Heart left ventricle (tissue), 16 donors: ENCODE measurements around the gene LRRC3B. TPM values are rescaled to one million over a fixed set of nuclear protein-coding genes. Genes with fewer than 3 reads are reported as not detected.

Source experiments
- ATAC-seq, 4 donors: fragments of 200-7000 bp; cut with Tn5 transposase; one replicate each; pipeline ENCODE4 v1.9.1; 2020 to 2022; ENCODE audit warnings: moderate library complexity in 4 of 4, mild to moderate bottlenecking in 3 of 4, moderate number of reproducible peaks in 1 of 4
- DNase-seq, 5 donors: peaks; one replicate each; pipeline ENCODE4 v3.0.0-alpha.2; 2020
- H3K27ac ChIP-seq, 12 donors: fragments of 200-600 bp; sonication (generic) in 4 of 12; one replicate each; pipeline versions ENCODE4 v1.5.0 to v1.8.0; 2016 to 2022; ENCODE audit warnings: mild to moderate bottlenecking in 2 of 12
- H3K27me3 ChIP-seq, 9 donors: fragments of 200-600 bp; sonication (generic) in 2 of 9; one replicate each; pipeline versions ENCODE4 v1.5.1 to v1.8.0; 2016 to 2022; ENCODE audit warnings: mild to moderate bottlenecking in 3 of 9
- H3K36me3 ChIP-seq, 9 donors: fragments of 200-600 bp; sonication (generic) in 2 of 9; one replicate each; pipeline versions ENCODE4 v1.5.0 to v1.8.0; 2018 to 2022; ENCODE audit warnings: mild to moderate bottlenecking in 2 of 9
- H3K4me1 ChIP-seq, 12 donors: fragments of 200-600 bp; sonication (generic) in 4 of 12; one replicate each; pipeline versions ENCODE4 v1.5.0 to v1.8.0; 2016 to 2022; ENCODE audit warnings: mild to moderate bottlenecking in 3 of 12
- H3K4me3 ChIP-seq, 12 donors: fragments of 200-600 bp; sonication (generic) in 4 of 12; one replicate each; pipeline versions ENCODE4 v1.5.0 to v1.8.0; 2017 to 2022; ENCODE audit warnings: mild to moderate bottlenecking in 9 of 12, moderate library complexity in 4 of 12
- H3K9me3 ChIP-seq, 12 donors: fragments of 200-600 bp; sonication (generic) in 4 of 12; one replicate each; pipeline versions ENCODE4 v1.5.0 to v1.8.0; 2016 to 2022; ENCODE audit warnings: mild to moderate bottlenecking in 1 of 12
- CTCF ChIP-seq, 12 donors: fragments of 200-600 bp; sonication (generic) in 4 of 12; IDR thresholded peaks; one replicate each; pipeline versions ENCODE4 v1.5.0 to v1.8.0; 2018 to 2022; ENCODE audit warnings: antibody characterized with exemption in 12 of 12, mild to moderate bottlenecking in 5 of 12
- POLR2A ChIP-seq, 2 donors: fragments of 450-650 bp; IDR thresholded peaks; one replicate each; pipeline ENCODE4 v1.6.1; 2017; ENCODE audit warnings: antibody characterized with exemption in 2 of 2, mild to moderate bottlenecking in 2 of 2, moderate library complexity in 2 of 2
- WGBS, 4 donors: extraction: QIAGEN DNeasy Blood & Tissue Kit in 2 of 4; methylation state at CpG; one replicate each; pipeline versions ENCODE4 v1.1.5 to v1.1.7; 2013 to 2018; 5-methylcytosine and 5-hydroxymethylcytosine counted together
- intact Hi-C, 10 donors: fragments of 100-400 bp; cut with DNase I; formaldehyde crosslinking; loops; one replicate each; pipeline versions ENCODE4 v1.11.1 to v1.14.2; 2022
- polyA plus RNA-seq, 2 donors: library from polyadenylated mRNA; stranded (reverse); fragments of 200-250 nt; gene quantifications; one replicate each; pipeline ENCODE4 v1.2.3, GENCODE V29; 2013
- total RNA-seq, 9 donors: library from RNA; depleted of rRNA in 2 of 9; stranded (reverse); fragments of >200 nt in 2 of 9; fragmentation: NEBNext Ultra II Directional in 3 of 9; extraction: Animal tissue kit (Norgen Biotek cat#: 25700) in 3 of 9; gene quantifications; one replicate each; pipeline versions ENCODE4 v1.1.0 to v1.2.4, GENCODE V29; 2016 to 2023
- donor health status: ischemic (EF 13 %, LVEDD 7.1; RV severe dilation, severe dysfunction).
- donor health status: healthy with polysubstance abuse.
- donor health status: DM: no; HTN: yes; CAD: no.
- donor health status: DM: no; HTN: no; CAD: no.
- donor health status: ischemic (EF 25% LVEDD 6.9; RV normal size, moderate dysfunction).
- donor health status: ischemic (EF 25% LVEDD 5.7; RV mildly dilated, moderate dysfunction).
- donor health status: healthy.
- donor health status: DM: yes; HTN: yes; CAD: no.
- donor health status: ischemic (EF 35%, LVEDD 5.7; RV mildly dilated, moderate dysfunction).
- donor health status: nonischemic (EF 11% LVEDD 7.7; RV severe dilation, severe dysfunction).
- donor health status: DM: yes; HTN: yes; CAD: no.
- donor health status: PGD.
- donor health status: ischemic (EF 29% LVEDD 5.4; RV normal size, mild dysfunction).
- donor health status: nonischemic (EF 23%, LVEDD 6.1; RV moderate dilation, normal function).

LRRC3B gene
- total and polyA plus RNA-seq, 11 donors: 0.04 to 0.32 (median 0.22) TPM; not detected in 4

GRCh38 chr3:26713091-26713490, 90.5 kb downstream of the LRRC3B start:
- Histone ChIP-seq H3K4me3 (no peak overlapping the region), H3K4me1 (peaks cover 0 to 3% (median 0%) of the 10 kb centered on the region in 12 donors), H3K27me3 (no peaks in the 10 kb centered on the region), H3K27ac (no peak overlapping the region), H3K36me3 (no peaks in the 10 kb centered on the region), H3K9me3 (peaks cover 0 to 4% (median 0%) of the 10 kb centered on the region in 12 donors)
- no peak for TF ChIP-seq CTCF (IDR thresholded peaks at IDR 0.05)
- TF ChIP-seq POLR2A (IDR thresholded peaks at IDR 0.05): no peak
- intact Hi-C loops: loop anchor here (2.0 to 10.0 kb wide), 8 partner anchors 808 to 1066 kb away; partner anchors contain the start of gene TOP2B (in 1 of the 10)
- ATAC-seq (no peak), DNase-seq (no peak)
- 73 to 82% (median 76%) methylated on average over 3 of the region's 3 CpGs for WGBS, 4 donors

- no peak for ATAC-seq
- Histone ChIP-seq H3K36me3 (no peaks in the 10 kb centered on the region), H3K4me1 (peaks cover 0 to 3% (median 0%) of the 10 kb centered on the region in 12 donors), H3K4me3 (no peak overlapping the region), H3K27me3 (no peaks in the 10 kb centered on the region), H3K27ac (no peak overlapping the region), H3K9me3 (peaks cover 0 to 4% (median 0%) of the 10 kb centered on the region in 12 donors)
- no peak for TF ChIP-seq POLR2A (IDR thresholded peaks at IDR 0.05)
- no peak for TF ChIP-seq CTCF (IDR thresholded peaks at IDR 0.05)
- 89 to 95% (median 92%) methylated on average over 3 of the region's 3 CpGs for WGBS, 4 donors
- DNase-seq: no peak
- intact Hi-C loops: loop anchor here in 9 of 10 donors (2.0 to 10.0 kb wide), 6 partner anchors 810 to 1067 kb away; partner anchors contain the start of gene TOP2B (in 1 of the 9)
Observed at GRCh38 chr3:26714485-26714884, 91.9 kb downstream of the LRRC3B start.

- no peak for ATAC-seq
- DNase-seq: no peak
- Histone ChIP-seq H3K27ac (no peak overlapping the region), H3K4me1 (peaks cover 0 to 3% (median 0%) of the 10 kb centered on the region in 12 donors), H3K9me3 (peaks cover 0 to 4% (median 0%) of the 10 kb centered on the region in 12 donors), H3K4me3 (no peak overlapping the region), H3K27me3 (no peaks in the 10 kb centered on the region), H3K36me3 (no peaks in the 10 kb centered on the region)
- intact Hi-C loops: loop anchor here in 3 of 10 donors (2.0 to 10.0 kb wide), 3 partner anchors 811 to 1051 kb away; partner anchors contain the start of gene TOP2B (in 1 of the 3)
- 75 to 78% (median 77%) methylated on average over 3 of the region's 3 CpGs for WGBS, 4 donors
- TF ChIP-seq CTCF (IDR thresholded peaks at IDR 0.05) (no peak), POLR2A (IDR thresholded peaks at IDR 0.05) (no peak)
Observed at GRCh38 chr3:26715431-26715830, 92.9 kb downstream of the LRRC3B start.

GRCh38 chr3:26718315-26718714, 95.7 kb downstream of the LRRC3B start:
- no peak for TF ChIP-seq CTCF (IDR thresholded peaks at IDR 0.05)
- TF ChIP-seq POLR2A (IDR thresholded peaks at IDR 0.05): no peak
- no peaks in the 10 kb centered on the region for H3K27me3 ChIP-seq
- H3K27ac ChIP-seq: no peak overlapping the region
- 72 to 92% (median 78%) methylated on average over 1 of the region's 1 CpG for WGBS, 4 donors
- no peaks in the 10 kb centered on the region for H3K4me1 ChIP-seq
- H3K4me3 ChIP-seq: no peak overlapping the region
- no peaks in the 10 kb centered on the region for H3K36me3 ChIP-seq
- peaks cover 0 to 4% (median 0%) of the 10 kb centered on the region in 12 donors for H3K9me3 ChIP-seq
- no peak for DNase-seq
- no peak for ATAC-seq
- intact Hi-C loops: loop anchor here in 2 of 10 donors (10.0 kb wide), 2 partner anchors 874 to 1054 kb away; partner anchors contain the start of gene TOP2B (in 1 of the 2)
